GM21619 (cell line): ENCODE measurements around the gene GRK1.
"Not testable (repeated sequence)": the region's sequence is repeated elsewhere in the genome, so short reads cannot be mapped to it uniquely, and the experiment has no call there.

Source experiments
- ATAC-seq: cut with Tn5 transposase; IDR thresholded peaks from one replicate; pipeline ENCODE4 v1.9.1; 2021; ENCODE audit not compliant: unreplicated experiment

GRK1 gene

DNA sequence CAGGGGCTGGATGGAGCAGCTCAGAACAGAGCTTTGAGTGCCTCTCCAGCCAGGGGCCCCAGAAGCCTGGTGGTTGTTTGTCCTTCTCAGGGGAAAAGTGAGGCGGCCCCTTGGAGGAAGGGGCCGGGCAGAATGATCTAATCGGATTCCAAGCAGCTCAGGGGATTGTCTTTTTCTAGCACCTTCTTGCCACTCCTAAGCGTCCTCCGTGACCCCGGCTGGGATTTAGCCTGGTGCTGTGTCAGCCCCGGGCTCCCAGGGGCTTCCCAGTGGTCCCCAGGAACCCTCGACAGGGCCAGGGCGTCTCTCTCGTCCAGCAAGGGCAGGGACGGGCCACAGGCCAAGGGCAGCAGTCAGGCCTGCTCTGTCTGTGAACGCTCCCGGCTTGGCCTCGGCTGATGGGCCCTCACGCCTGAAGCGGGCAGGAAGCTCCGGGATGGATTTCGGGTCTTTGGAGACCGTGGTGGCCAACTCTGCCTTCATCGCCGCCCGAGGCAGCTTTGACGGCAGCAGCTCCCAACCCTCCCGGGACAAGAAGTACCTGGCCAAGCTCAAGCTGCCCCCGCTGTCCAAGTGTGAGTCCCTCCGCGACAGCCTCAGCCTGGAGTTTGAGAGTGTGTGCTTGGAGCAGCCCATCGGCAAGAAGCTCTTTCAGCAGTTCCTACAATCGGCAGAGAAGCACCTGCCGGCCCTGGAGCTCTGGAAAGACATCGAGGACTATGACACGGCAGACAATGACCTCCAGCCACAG, at the start of gene GRK1:
TSS of gene GRK1 (plus strand) at position 269 of the 751 bp plus-strand sequence. CDS start at position 437, 168 bp downstream.
- ATAC-seq: no peak

- no peak for ATAC-seq
These were observed 49.1 kb upstream of the GRK1 start for GRCh38 chr13:113617961-113618360.

DNA sequence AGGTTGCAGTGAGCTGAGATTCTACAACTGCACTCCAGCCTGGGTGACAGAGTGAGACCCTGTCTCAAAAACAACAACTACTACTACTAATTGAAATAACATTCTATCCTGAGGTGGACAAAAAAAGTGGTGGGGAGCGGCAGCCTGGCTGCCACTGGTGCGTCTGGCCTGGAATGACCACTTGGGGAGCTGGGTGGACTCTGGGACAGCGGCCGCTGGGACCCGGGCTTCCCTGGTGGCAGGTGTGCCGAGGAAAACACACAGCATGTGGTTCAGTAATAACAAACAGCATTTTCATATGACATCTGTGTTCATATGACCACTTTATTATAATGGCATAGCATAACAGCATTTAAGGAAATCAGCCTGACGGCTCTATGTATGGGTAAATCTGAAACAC, 48.6 kb upstream of the GRK1 start:
- ATAC-seq: no peak

DNA sequence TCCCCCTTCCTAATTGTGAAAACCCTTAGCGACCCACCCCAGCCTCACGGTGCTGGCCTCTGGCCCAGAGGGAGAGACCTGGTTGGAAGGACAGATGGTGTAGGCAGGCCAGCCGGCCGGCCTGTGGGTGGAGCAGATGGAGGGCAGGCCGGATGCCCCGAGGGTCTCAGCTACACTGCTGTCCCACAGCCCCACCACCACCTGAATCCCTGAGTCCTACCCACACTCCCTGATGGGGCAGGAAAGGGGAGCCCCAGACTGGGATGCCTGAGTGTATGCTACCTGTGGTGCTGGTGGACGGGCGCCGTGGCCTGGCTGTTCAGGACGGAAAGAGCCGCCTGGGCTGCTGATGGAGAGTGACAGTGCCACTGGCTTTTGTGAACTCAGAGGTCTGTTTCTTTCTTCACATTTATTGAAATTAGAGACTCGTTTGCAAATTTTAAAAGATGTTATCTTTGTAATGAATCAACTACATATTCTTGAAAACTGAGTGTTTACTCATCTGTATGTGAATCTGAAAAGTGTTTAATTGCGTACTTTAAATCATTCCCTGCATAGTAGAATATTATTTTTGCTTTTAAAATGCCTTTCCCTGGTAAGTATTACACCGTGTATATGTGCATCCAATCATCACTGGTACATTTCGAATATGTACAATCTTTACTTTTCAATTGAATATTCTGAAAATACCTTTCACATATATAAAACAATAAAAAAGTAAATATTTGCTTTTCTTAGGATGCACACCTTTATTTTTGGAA, 46.8 kb upstream of the GRK1 start:
- no peak for ATAC-seq

DNA sequence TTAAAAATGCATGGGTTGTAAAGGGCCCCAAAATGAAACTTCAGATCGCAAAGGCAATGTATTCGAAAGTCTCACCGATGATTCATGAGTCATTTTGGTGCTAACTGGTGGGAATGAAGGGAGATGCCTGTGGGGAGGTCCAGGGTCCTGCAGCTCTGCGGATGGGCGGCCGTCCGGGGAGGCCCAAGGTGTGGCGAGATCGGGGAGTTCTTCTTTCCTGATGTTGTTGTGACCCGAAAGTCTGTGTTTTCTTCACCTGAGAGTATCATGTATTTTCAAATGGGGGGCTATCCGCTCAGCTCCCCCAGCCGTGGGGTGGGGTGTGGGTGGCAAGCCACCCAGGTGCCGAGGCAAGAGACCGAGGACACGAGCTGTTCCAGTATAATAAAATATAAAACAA, 46.0 kb upstream of the GRK1 start:
- ATAC-seq: no peak

GRCh38 chr13:113621498-113621897, 45.5 kb upstream of the GRK1 start:
- ATAC-seq: not testable (repeated sequence)

- ATAC-seq: not testable (repeated sequence)
These were observed 45.0 kb upstream of the GRK1 start for GRCh38 chr13:113621986-113622550.

DNA sequence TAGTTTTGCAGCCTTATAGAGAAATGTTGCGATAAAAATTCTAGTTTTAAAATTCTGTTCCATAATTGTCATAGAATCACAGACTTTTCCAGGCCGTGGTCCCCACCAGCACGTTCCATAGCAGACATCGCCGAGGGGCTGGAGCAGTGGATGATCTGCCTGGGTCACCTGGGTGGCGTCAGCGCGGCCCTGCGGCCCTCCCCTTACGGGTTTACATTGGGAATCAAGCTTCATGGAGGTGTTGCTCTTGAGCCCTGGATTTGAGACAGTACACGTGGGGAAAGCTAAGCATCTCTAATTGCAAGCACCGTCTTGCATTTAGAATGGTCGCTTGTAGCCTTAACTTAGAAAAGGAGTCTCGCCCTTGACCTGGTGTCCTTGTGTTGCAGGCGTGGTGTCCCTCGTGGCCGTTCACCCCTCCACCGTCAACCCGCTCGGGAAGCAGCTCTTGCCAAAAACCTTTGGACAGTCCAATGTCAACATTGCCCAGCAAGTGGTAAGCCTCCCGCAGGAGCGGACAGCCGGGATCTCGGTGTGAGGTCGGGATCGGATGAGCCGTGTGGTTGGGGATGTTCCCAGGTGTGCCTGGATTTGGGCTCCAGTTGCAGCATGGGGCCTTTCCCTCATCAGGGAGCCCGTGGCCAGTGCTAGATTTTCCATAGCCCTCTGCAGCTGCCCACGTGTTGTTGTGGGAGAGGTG, 44.1 kb upstream of the GRK1 start:
- no peak for ATAC-seq

DNA sequence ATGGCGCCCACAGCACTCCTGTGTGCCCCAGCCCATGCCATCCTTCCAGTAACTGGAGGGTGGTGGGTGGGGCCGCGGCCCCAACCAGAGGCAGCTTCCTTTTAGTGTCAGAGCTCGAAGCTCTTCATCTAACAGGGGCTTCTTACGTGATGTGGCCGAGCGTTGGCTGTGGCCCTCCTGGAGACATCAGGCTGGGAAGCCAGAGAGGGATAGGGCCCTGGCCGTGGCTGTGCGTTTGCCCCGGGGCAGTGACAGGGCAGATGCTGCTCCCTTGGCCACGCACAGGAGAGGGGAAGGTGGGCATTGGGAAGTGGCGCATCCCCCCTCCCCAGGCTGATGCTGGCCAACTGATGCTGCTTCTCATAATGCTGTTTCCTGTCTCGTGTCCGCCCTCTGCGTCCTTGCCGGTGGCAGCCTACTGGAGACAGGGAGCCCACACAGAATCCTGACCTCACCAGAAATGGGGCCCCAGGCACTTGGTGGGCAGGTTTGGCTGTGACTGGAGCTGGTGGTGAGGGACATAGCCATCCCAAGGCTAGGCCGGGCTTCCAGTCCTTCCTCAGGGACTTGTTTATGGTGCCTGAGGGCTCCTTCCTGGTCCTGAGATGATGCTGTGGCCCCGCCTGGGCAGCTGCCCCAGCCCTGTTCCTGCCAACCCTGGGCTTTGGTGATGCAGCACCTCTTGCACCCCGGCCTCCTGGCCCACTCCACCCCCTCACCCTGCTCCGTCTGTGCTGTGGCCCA, 43.4 kb upstream of the GRK1 start:
- ATAC-seq: no peak

GRCh38 chr13:113624235-113624587, 42.8 kb upstream of the GRK1 start:
- no peak for ATAC-seq

- ATAC-seq: not testable (repeated sequence)
These were observed 42.2 kb upstream of the GRK1 start for GRCh38 chr13:113624640-113625304.

DNA sequence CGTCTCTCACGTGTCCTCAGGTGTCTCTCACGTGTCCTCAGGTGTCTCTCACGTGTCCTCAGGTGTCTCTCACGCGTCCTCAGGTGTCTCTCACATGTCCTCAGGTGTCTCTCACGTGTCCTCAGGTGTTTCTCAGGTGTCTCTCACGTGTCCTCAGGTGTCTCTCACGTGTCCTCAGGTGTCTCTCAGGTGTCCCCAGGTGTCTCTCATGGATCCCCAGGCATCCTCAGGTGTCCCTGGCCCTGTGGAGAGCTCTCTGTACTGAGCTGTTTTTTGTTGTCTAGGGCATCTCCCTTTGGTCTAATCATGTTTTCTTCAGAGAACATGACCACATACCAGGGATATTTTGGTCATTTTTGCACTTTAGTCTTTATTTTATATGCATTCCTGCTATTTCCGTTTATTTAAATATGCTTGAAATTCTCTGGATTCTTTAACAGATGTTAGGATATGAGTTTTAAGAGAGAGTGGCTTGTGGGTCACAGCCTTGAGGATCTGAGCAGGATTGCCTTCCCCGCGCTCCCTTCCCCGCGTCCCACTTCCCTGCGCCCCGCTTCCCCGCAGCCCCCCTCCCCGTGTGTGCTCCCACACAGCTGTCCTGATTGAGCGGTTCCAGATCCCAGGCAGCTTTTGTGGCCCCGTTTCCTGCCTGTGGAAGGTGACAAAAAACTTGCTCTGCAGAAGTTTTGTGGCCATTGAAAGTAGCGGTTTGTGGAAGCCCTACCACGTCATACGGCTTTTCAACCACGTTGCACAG, 40.9 kb upstream of the GRK1 start:
- ATAC-seq: no peak

- no peak for ATAC-seq
These were observed 39.9 kb upstream of the GRK1 start for GRCh38 chr13:113627136-113627535.

- ATAC-seq: no peak
These were observed 38.4 kb upstream of the GRK1 start for GRCh38 chr13:113628291-113629270.

DNA sequence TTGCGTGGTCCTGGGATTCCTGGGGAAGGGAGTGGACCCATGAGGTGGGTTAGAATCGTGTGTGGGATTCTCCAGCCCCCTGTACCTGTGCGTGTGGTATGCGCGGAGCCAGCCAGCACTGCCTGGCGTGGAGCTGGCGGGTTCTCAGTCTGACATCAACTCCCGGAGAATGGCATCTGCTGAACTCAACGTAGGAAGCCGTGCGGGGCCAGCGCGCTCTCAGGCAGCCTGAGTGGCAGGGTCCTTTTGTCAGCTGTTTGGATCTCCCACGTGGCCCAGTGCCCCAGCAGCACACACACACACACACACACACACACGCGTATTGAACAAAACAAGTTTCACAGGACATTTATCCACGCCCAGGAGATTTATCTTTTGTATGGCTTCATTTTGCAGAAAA, 37.2 kb upstream of the GRK1 start:
- no peak for ATAC-seq

DNA sequence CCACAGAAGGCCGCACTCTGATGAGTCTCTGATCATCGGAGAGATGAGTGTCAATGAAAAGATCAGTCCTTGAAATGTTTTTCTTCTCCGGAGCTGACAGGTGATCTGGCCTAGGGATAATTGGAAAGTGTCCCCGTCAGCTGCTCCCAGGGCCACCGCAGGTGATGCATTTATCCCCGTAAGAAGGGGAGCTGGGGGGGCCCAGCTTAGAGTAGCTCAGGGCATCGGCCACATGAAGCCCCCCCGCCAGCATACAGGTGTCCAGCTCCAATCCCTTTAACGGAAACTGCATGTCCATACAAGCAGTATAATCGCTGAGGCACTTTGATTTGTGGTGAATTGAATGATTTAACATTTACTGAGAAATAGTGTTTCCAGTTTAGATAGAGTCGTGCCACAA, 36.7 kb upstream of the GRK1 start:
- no peak for ATAC-seq

GRCh38 chr13:113630804-113631203, 36.2 kb upstream of the GRK1 start:
- ATAC-seq: no peak

DNA sequence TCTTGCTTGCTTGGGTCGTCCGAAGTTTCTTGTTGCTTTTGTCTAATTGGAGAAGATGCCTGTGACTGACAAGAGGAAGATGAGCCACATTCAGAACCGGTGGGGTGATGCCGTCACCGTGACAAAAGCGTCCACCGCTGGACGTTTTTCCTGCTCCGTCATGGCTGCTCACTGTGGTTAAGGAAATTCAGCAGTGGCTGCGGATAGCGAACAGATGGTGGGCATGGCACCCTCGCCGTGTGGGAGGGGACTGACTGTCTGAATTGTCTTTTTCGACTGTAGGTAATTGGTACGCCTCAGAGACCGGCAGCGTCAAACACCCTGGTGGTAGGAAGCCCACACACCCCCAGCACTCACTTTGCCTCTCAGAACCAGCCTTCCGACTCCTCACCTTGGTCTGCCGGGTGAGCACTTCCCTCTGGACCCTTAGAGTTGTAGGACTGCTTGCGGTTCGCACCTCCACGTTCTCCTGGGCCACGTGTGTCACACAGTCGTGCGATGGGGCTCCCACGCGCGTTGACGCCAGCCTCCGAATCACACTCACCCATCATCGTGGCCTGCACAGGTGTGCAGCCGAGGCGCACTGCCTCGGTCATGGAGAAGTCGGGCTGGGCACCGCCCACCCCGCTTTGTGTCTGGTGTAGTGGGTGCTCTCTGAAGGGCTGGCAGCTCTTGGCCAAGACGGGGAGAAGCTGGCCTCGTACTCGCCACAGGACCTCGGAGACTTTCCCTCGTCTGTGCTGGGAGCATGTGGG, 35.5 kb upstream of the GRK1 start:
- ATAC-seq: no peak
